OCI-LY1 (cell line): Measurements from ENCODE around the gene EHD2.

Source experiments
- H2AFZ ChIP-seq: fragments of 200-600 bp; sonication (generic), shearing (Covaris generic); 2 replicates; pipeline ENCODE4 v1.6.0; 2014; ENCODE audit warnings: antibody characterized with exemption, mild to moderate bottlenecking, low read length
- H3F3A ChIP-seq: fragments of 200-600 bp; sonication (generic), shearing (Covaris generic); 2 replicates; pipeline ENCODE4 v1.6.0; 2014; ENCODE audit warnings: mild to moderate bottlenecking, antibody characterized with exemption, low read length, moderate library complexity; ENCODE audit not compliant: insufficient read depth
- H3K27ac ChIP-seq: fragments of 200-600 bp; sonication (generic); 2 replicates; pipeline ENCODE4 v1.5.1; 2014; ENCODE audit warnings: low read length, mixed run types, mild to moderate bottlenecking, low read depth; ENCODE audit not compliant: poor library complexity, severe bottlenecking
- H3K27me3 ChIP-seq: fragments of 200-600 bp; sonication (generic); 2 replicates; pipeline ENCODE4 v1.6.0; 2014; ENCODE audit warnings: antibody characterized with exemption, mild to moderate bottlenecking, low read length, moderate library complexity; ENCODE audit not compliant: insufficient read depth
- H3K36me3 ChIP-seq: fragments of 200-600 bp; sonication (generic); 2 replicates; pipeline ENCODE4 v1.6.1; 2014; ENCODE audit warnings: mild to moderate bottlenecking, antibody characterized with exemption, low read length, moderate library complexity, mixed read lengths; ENCODE audit not compliant: insufficient read depth
- H3K4me1 ChIP-seq: fragments of 200-600 bp; sonication (generic); 2 replicates; pipeline ENCODE4 v1.5.1; 2014; ENCODE audit warnings: mild to moderate bottlenecking, low read length, moderate library complexity; ENCODE audit not compliant: insufficient read depth, severe bottlenecking
- H3K4me2 ChIP-seq: fragments of 200-600 bp; sonication (generic), shearing (Covaris generic); 2 replicates; pipeline ENCODE4 v1.6.1; 2014; ENCODE audit warnings: low read length
- H3K4me3 ChIP-seq: fragments of 200-600 bp; sonication (generic); 2 replicates; pipeline ENCODE4 v1.5.1; 2014; ENCODE audit warnings: low read length, low read depth, mild to moderate bottlenecking, mixed read lengths; ENCODE audit not compliant: poor library complexity, severe bottlenecking
- H3K79me2 ChIP-seq: fragments of 200-600 bp; shearing (Covaris generic); 2 replicates; pipeline ENCODE4 v1.6.1; 2016; ENCODE audit warnings: mixed run types, low read length, mixed read lengths; ENCODE audit not compliant: insufficient read depth
- H3K9ac ChIP-seq: fragments of 200-600 bp; sonication (generic), shearing (Covaris generic); 2 replicates; pipeline ENCODE4 v1.6.1; 2014; ENCODE audit warnings: mild to moderate bottlenecking, low read length, mixed read lengths
- H3K9me2 ChIP-seq: fragments of 200-600 bp; sonication (generic), shearing (Covaris generic); 2 replicates; pipeline ENCODE4 v1.6.1; 2014; ENCODE audit warnings: low read depth, mild to moderate bottlenecking, low read length, mixed read lengths
- H3K9me3 ChIP-seq: fragments of 200-600 bp; shearing (Covaris generic); 2 replicates; pipeline ENCODE4 v1.6.1; 2014; ENCODE audit warnings: low read length, mixed read lengths
- H4K20me1 ChIP-seq: fragments of 200-600 bp; sonication (generic), shearing (Covaris generic); 2 replicates; pipeline ENCODE4 v1.6.0; 2016; ENCODE audit warnings: mild to moderate bottlenecking, low read length; ENCODE audit not compliant: insufficient read depth
- EZH2 ChIP-seq: fragments of 200-600 bp; sonication (generic), shearing (Covaris generic); IDR thresholded peaks from 2 replicates; pipeline ENCODE4 v1.8.0; 2017; ENCODE audit warnings: borderline replicate concordance, mixed run types, mild to moderate bottlenecking, antibody characterized with exemption, low read length, moderate library complexity, mixed read lengths
- TF ChIP-seq, protein P1 (sequence below): fragments of 200-600 bp; sonication (generic), shearing (Covaris generic); IDR thresholded peaks from 2 replicates; pipeline ENCODE4 v1.5.1; 2017; ENCODE audit warnings: mild to moderate bottlenecking, antibody characterized with exemption, low read length, moderate library complexity, mixed read lengths

EHD2 gene

DNA sequence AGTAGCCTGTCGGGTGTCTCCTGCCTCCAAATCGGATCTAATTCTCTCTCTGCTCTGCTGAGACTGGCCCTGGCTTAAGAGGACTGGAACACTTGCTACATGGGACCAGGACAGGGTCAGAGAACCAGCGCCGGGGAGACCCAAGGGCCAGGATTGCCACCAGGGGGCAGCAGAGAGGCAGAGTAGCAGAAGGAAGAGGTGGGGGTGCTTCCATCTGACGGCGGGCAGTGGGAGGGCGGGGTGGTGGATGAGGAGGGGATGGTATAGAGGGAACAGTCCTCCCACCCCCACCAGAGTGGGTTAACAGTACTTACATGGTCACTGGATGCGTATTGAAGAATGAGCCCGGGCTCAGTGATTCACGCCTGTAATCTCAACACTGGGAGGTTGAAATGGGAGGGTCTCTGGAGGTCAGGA is 77.2 kb downstream of the EHD2 start:
- H3K4me3 ChIP-seq: no peak overlapping the region
- H3K27me3 ChIP-seq: no peaks in the 10 kb centered on the region
- H3K9me2 ChIP-seq: no peaks in the 10 kb centered on the region
- no peak overlapping the region for H3K9ac ChIP-seq
- no peaks in the 10 kb centered on the region for H3K4me1 ChIP-seq
- peaks cover 5% of the 10 kb centered on the region for H3K9me3 ChIP-seq
- H4K20me1 ChIP-seq: no peaks in the 10 kb centered on the region
- peaks cover 9% of the 10 kb centered on the region for H3K36me3 ChIP-seq
- H3K79me2 ChIP-seq: no peaks in the 10 kb centered on the region
- no peaks in the 10 kb centered on the region for H3F3A ChIP-seq
- no peak for TF ChIP-seq EZH2
- TF ChIP-seq, protein P1, sequence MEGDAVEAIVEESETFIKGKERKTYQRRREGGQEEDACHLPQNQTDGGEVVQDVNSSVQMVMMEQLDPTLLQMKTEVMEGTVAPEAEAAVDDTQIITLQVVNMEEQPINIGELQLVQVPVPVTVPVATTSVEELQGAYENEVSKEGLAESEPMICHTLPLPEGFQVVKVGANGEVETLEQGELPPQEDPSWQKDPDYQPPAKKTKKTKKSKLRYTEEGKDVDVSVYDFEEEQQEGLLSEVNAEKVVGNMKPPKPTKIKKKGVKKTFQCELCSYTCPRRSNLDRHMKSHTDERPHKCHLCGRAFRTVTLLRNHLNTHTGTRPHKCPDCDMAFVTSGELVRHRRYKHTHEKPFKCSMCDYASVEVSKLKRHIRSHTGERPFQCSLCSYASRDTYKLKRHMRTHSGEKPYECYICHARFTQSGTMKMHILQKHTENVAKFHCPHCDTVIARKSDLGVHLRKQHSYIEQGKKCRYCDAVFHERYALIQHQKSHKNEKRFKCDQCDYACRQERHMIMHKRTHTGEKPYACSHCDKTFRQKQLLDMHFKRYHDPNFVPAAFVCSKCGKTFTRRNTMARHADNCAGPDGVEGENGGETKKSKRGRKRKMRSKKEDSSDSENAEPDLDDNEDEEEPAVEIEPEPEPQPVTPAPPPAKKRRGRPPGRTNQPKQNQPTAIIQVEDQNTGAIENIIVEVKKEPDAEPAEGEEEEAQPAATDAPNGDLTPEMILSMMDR: peak; percentile 90
- no peak overlapping the region for H3K4me2 ChIP-seq
- H3K27ac ChIP-seq: no peak overlapping the region
- no peak overlapping the region for H2AFZ ChIP-seq

DNA sequence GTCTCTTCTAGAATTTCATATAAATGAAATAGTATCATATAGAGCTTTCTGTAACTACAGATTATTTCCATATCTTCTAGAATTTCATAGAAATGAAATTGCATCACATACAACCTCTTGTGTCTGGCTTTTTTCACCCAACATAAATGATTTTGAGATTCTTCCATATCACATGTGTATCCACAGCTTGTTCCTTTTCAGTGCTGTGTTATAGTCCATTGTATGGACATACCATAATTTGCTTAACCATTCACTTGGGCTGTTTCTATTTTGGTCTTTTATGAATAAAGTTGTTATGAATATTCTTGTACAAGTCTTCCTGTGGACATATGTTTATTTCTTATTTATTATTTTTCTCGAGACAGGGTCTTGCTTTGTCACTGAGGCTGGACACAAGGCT is 79.4 kb downstream of the EHD2 start:
- Histone ChIP-seq H3K4me2 (no peak overlapping the region), H3K9me3 (peaks cover 5% of the 10 kb centered on the region), H3K9me2 (no peaks in the 10 kb centered on the region), H4K20me1 (no peaks in the 10 kb centered on the region), H3K79me2 (no peaks in the 10 kb centered on the region), H2AFZ (no peak overlapping the region), H3F3A (no peaks in the 10 kb centered on the region), H3K27ac (no peak overlapping the region), H3K4me1 (no peaks in the 10 kb centered on the region), H3K36me3 (no peaks in the 10 kb centered on the region; the same call in 1 of the 2 replicates), H3K27me3 (no peaks in the 10 kb centered on the region), H3K4me3 (no peak overlapping the region), H3K9ac (no peak overlapping the region)
- TF ChIP-seq, protein P1: no peak
- no peak for TF ChIP-seq EZH2
